ENCODE measurements around the gene ATG5.
A peak's percentile ranks its signal among the peaks of the same experiment; 100 is the strongest.
"Not testable (repeated sequence)": the region's sequence is repeated elsewhere in the genome, so short reads cannot be mapped to it uniquely, and the experiment has no call there.

Gene ATG5

GRCh38 chr6:106257195-106257594, 68.4 kb downstream of the ATG5 start:
- peak; percentile 10 for DNase-seq (ENCODE audit: low spot score)

GRCh38 chr6:106256201-106256968, 69.2 kb downstream of the ATG5 start:
- peak; percentile 30 for DNase-seq (ENCODE audit: low spot score)

GRCh38 chr6:106255306-106255705, 70.3 kb downstream of the ATG5 start:
- DNase-seq (ENCODE audit: low spot score) = no peak

- DNase-seq (ENCODE audit: low spot score) = peak; percentile 72
These were observed 70.9 kb downstream of the ATG5 start for GRCh38 chr6:106254636-106255035.

- DNase-seq (ENCODE audit: low spot score) = peak; percentile 55
These were observed 71.8 kb downstream of the ATG5 start for GRCh38 chr6:106253731-106254130.

GRCh38 chr6:106253172-106253571, 72.4 kb downstream of the ATG5 start:
- DNase-seq (ENCODE audit: low spot score) = peak; percentile 90

- DNase-seq (ENCODE audit: low spot score) = no peak
These were observed 72.9 kb downstream of the ATG5 start for GRCh38 chr6:106252687-106253086.

GRCh38 chr6:106251531-106252255, 73.9 kb downstream of the ATG5 start:
- peak; percentile 38 for DNase-seq (ENCODE audit: low spot score)

GRCh38 chr6:106250953-106251352, 74.6 kb downstream of the ATG5 start:
- DNase-seq (ENCODE audit: low spot score) = peak; percentile 13

GRCh38 chr6:106249658-106250057, 75.9 kb downstream of the ATG5 start:
- DNase-seq (ENCODE audit: low spot score) = no peak

GRCh38 chr6:106247733-106248132, 77.8 kb downstream of the ATG5 start:
- DNase-seq (ENCODE audit: low spot score) = no peak

GRCh38 chr6:106247293-106247692, 78.3 kb downstream of the ATG5 start:
- DNase-seq (ENCODE audit: low spot score) = no peak

GRCh38 chr6:106244931-106245330, 80.6 kb downstream of the ATG5 start:
- DNase-seq (ENCODE audit: low spot score) = no peak

- no peak for DNase-seq (ENCODE audit: low spot score)
These were observed 81.0 kb downstream of the ATG5 start for GRCh38 chr6:106244521-106244920.

- DNase-seq (ENCODE audit: low spot score) = no peak
These were observed 82.3 kb downstream of the ATG5 start for GRCh38 chr6:106243261-106243660.

- DNase-seq (ENCODE audit: low spot score) = no peak
These were observed 84.1 kb downstream of the ATG5 start for GRCh38 chr6:106241498-106241897.

- DNase-seq (ENCODE audit: low spot score) = no peak
These were observed 88.3 kb downstream of the ATG5 start for GRCh38 chr6:106237286-106237685.

GRCh38 chr6:106229876-106230445, 95.6 kb downstream of the ATG5 start:
- DNase-seq (ENCODE audit: low spot score) = not testable (repeated sequence)

- DNase-seq (ENCODE audit: low spot score) = no peak
These were observed 97.7 kb downstream of the ATG5 start for GRCh38 chr6:106227612-106228507.

- no peak for DNase-seq (ENCODE audit: low spot score)
These were observed 98.9 kb downstream of the ATG5 start for GRCh38 chr6:106226676-106227075.

- no peak for DNase-seq (ENCODE audit: low spot score)
These were observed 100.0 kb downstream of the ATG5 start for GRCh38 chr6:106225581-106225980.

- peak; percentile 67 for DNase-seq (ENCODE audit: low spot score)
These were observed 102.1 kb downstream of the ATG5 start for GRCh38 chr6:106223300-106223930.

All from kidney tubule cell (primary cell).